IMR-90 (cell line): ENCODE results near the gene TMEM129. TPM values are rescaled to one million over a fixed set of nuclear protein-coding genes. Genes with fewer than 3 reads are reported as not detected.

ENCODE experiments used
- ATAC-seq: fragments of 200-7000 bp; cut with Tn5 transposase; 2 replicates; pipeline ENCODE4 v1.9.1; 2020; ENCODE audit warnings: low read depth, mild to moderate bottlenecking, moderate library complexity
- BruUV-seq: library from RNA; stranded (reverse); fragments of 400-500 nt; replicated peaks from 2 replicates; lab custom pipeline; 2021; lab: Mats Ljungman, UMichigan
- CTCF ChIA-PET: fragments of 300-600 bp; formaldehyde crosslinking; extraction: SDS; loops from one replicate; lab custom pipeline; 2021; ENCODE audit warnings: antibody characterized with exemption; lab: Yijun Ruan, JAX
- POLR2A ChIA-PET: fragments of 300-600 bp; sonication (Branson Sonifier 250); formaldehyde crosslinking; loops from one replicate; lab custom pipeline; 2022; ENCODE audit warnings: antibody characterized with exemption; ENCODE audit not compliant: unreplicated experiment; lab: Charles Lee
- DNase-seq: peaks from one replicate; pipeline ENCODE4 v3.0.0; 2013
- H2AFZ ChIP-seq: replicated peaks from 2 replicates; pipeline ENCODE3; 2013; ENCODE audit warnings: low read length, mild to moderate bottlenecking; ENCODE audit not compliant: poor library complexity
- H2AK5ac ChIP-seq: 2 replicates; pipeline ENCODE4 v1.6.1; 2013; ENCODE audit warnings: low read depth, low read length, inconsistent platforms
- H2AK9ac ChIP-seq: replicated peaks from 2 replicates; pipeline ENCODE3; 2013; ENCODE audit warnings: mild to moderate bottlenecking, low read depth, low read length, moderate library complexity; ENCODE audit not compliant: poor library complexity
- H2BK120ac ChIP-seq: 2 replicates; pipeline ENCODE4 v1.6.1; 2013; ENCODE audit warnings: low read depth, low read length, inconsistent platforms
- H2BK15ac ChIP-seq: 3 replicates; pipeline ENCODE4 v1.6.1; 2013; ENCODE audit warnings: low read depth, low read length, inconsistent platforms
- H2BK20ac ChIP-seq: 2 replicates; pipeline ENCODE4 v1.6.1; 2013; ENCODE audit warnings: low read depth, mild to moderate bottlenecking, inconsistent platforms, low read length, moderate library complexity
- H2BK5ac ChIP-seq: 2 replicates; pipeline ENCODE4 v1.6.1; 2013; ENCODE audit warnings: mild to moderate bottlenecking, low read depth, low read length, inconsistent platforms; ENCODE audit not compliant: poor library complexity, severe bottlenecking
- H3K14ac ChIP-seq: replicated peaks from 2 replicates; pipeline ENCODE4 v1.6.1; 2013; ENCODE audit warnings: low read depth, low read length, inconsistent platforms
- H3K18ac ChIP-seq: 2 replicates; pipeline ENCODE4 v1.6.1; 2013; ENCODE audit warnings: low read depth, low read length, control low read depth
- H3K23ac ChIP-seq: 2 replicates; pipeline ENCODE4 v1.6.1; 2013; ENCODE audit warnings: low read depth, low read length, inconsistent platforms
- H3K27ac ChIP-seq: 2 replicates; pipeline ENCODE4 v1.5.1; 2013; ENCODE audit warnings: mild to moderate bottlenecking, control low read depth, low read length; ENCODE audit not compliant: insufficient read depth
- H3K27me3 ChIP-seq: 2 replicates; pipeline ENCODE4 v1.6.1; 2013; ENCODE audit warnings: low read length; ENCODE audit not compliant: control insufficient read depth, insufficient read depth
- H3K36me3 ChIP-seq: 2 replicates; pipeline ENCODE4 v1.6.1; 2013; ENCODE audit warnings: low read length, mixed read lengths; ENCODE audit not compliant: control insufficient read depth, insufficient read depth
- H3K4ac ChIP-seq: 2 replicates; pipeline ENCODE4 v1.6.1; 2013; ENCODE audit warnings: low read depth, low read length, inconsistent platforms
- H3K4me1 ChIP-seq: 2 replicates; pipeline ENCODE4 v1.6.1; 2013; ENCODE audit warnings: low read length, mixed read lengths; ENCODE audit not compliant: control insufficient read depth, insufficient read depth
- H3K4me2 ChIP-seq: 2 replicates; pipeline ENCODE4 v1.6.1; 2013; ENCODE audit warnings: low read depth, mild to moderate bottlenecking, control low read depth, low read length, moderate library complexity
- H3K4me3 ChIP-seq: 2 replicates; pipeline ENCODE4 v1.5.1; 2013; ENCODE audit warnings: low read depth, mild to moderate bottlenecking, control low read depth, low read length, moderate library complexity; ENCODE audit not compliant: insufficient read depth
- H3K56ac ChIP-seq: 2 replicates; pipeline ENCODE4 v1.6.1; 2013; ENCODE audit warnings: low read length, inconsistent platforms; ENCODE audit not compliant: insufficient read depth; ENCODE audit errors: extremely low read depth
- H3K79me1 ChIP-seq, 2 experiments: 2 replicates each; pipeline ENCODE4 v1.6.1; 2013; ENCODE audit warnings: low read length in 2 of 2, inconsistent platforms in 1 of 2, low read depth in 1 of 2
- H3K9ac ChIP-seq: 2 replicates; pipeline ENCODE4 v1.6.1; 2013; ENCODE audit warnings: low read depth, low read length, control low read depth
- H3K9me1 ChIP-seq: 2 replicates; pipeline ENCODE4 v1.6.1; 2013; ENCODE audit warnings: low read length, inconsistent platforms; ENCODE audit not compliant: insufficient read depth
- H3K9me3 ChIP-seq: 2 replicates; pipeline ENCODE4 v1.6.1; 2013; ENCODE audit warnings: low read length; ENCODE audit not compliant: control insufficient read depth, insufficient read depth
- H4K20me1 ChIP-seq: 2 replicates; pipeline ENCODE4 v1.6.1; 2013; ENCODE audit warnings: low read length, inconsistent platforms; ENCODE audit not compliant: insufficient read depth
- H4K5ac ChIP-seq: 2 replicates; pipeline ENCODE4 v1.6.1; 2013; ENCODE audit warnings: mild to moderate bottlenecking, low read depth, low read length, control low read depth
- H4K8ac ChIP-seq, 2 experiments: 2 replicates each; pipeline ENCODE4 v1.6.1; 2013; ENCODE audit warnings: low read depth in 2 of 2, low read length in 2 of 2, control low read depth in 1 of 2, inconsistent platforms in 1 of 2
- H4K91ac ChIP-seq: 2 replicates; pipeline ENCODE4 v1.6.1; 2013; ENCODE audit warnings: low read depth, low read length, inconsistent platforms; ENCODE audit not compliant: insufficient read depth
- CHD1 ChIP-seq: IDR thresholded peaks from 2 replicates; pipeline ENCODE4 v1.6.1; 2012; ENCODE audit warnings: low read depth, low read length, improper control_type of control experiment
- MXI1 ChIP-seq: IDR thresholded peaks from 2 replicates; pipeline ENCODE4 v1.6.1; 2012; ENCODE audit warnings: low read depth, mild to moderate bottlenecking, low read length, moderate library complexity, borderline replicate concordance
- WGBS, 2 experiments: methylation state at CpG; one replicate each; pipeline versions ENCODE4 v1.1.5 to v1.1.7; 2013; ENCODE audit warnings: missing lambda C conversion rate in 2 of 2; ENCODE audit not compliant: insufficient read length in 1 of 2; ENCODE audit errors: extremely low coverage in 2 of 2; 5-methylcytosine and 5-hydroxymethylcytosine counted together
- dilution Hi-C: fragments of 300-500 bp; cut with HindIII; formaldehyde crosslinking; loops from one replicate; pipeline ENCODE4 v1.14.3; 2018; ENCODE audit warnings: low sequenced_read_pairs; ENCODE audit not compliant: unreplicated experiment
- in situ Hi-C: fragments of 300-500 bp; cut with MboI; formaldehyde crosslinking; loops from 3 replicates; pipeline ENCODE4 v1.14.3; 2019; ENCODE audit warnings: low sequenced_read_pairs, inconsistent platforms, mixed read lengths
- intact Hi-C: fragments of 100-400 bp; cut with micrococcal nuclease; formaldehyde crosslinking; loops from 2 replicates; pipeline ENCODE4 v1.10.0; 2022
- polyA plus RNA-seq, 3 experiments: library from polyadenylated mRNA; depleted of rRNA; stranded (reverse); fragments of >200 nt; gene quantifications; 2 replicates each; pipeline ENCODE4 v1.2.3, GENCODE V29; 2012; ENCODE audit warnings: low replicate concordance in 1 of 3
- total RNA-seq: library from RNA; depleted of rRNA; stranded (reverse); fragments of >200 nt; gene quantifications from 2 replicates; pipeline ENCODE4 v1.2.3, GENCODE V29; 2012
- TF ChIP-seq, protein P1 (sequence below): fragments of 150-350 bp; IDR thresholded peaks from 2 replicates; pipeline ENCODE4 v1.6.1; 2016; ENCODE audit warnings: low read depth, mild to moderate bottlenecking, low read length, moderate library complexity, borderline replicate concordance

TMEM129 gene
- total and polyA plus RNA-seq, 2 of the 4 experiments (the other 2 are of a cell fraction), result 6.6 to 26.6 TPM

DNA sequence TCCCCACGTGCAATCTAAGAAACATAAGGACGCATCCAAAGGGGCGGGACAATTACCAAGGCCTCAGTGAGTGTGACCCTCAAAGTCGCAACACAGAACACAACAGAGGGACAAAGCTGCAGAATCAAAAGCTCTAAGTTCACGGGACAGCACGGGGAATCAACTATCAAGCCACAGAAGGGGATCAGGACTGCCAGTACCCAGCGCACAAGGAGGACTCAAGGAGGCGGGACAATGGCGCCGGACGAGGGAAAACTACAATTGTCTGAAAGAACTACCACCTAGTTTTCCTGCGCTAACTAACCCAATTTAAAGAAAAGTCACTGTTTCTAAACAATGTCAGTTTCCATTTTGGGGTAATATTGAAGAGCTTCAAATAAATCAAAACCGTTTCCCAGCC lies 38.3 kb downstream of the TMEM129 start:
- Histone ChIP-seq H3K9me1 (peaks cover 4% of the 10 kb centered on the region; the same call in 1 of the 2 replicates), H3K4me2 (peak overlapping the region; percentile 85), H4K91ac (no peak overlapping the region), H4K5ac (no peak overlapping the region), H2AFZ (peak overlapping the region; percentile 69), H3K9me3 (no peaks in the 10 kb centered on the region), H2AK5ac (peak overlapping the region; percentile 33; the same call in 1 of the 2 replicates), H3K4me3 (peak overlapping the region; percentile 83; the same call in 1 of the 2 replicates), H3K18ac (no peak overlapping the region), H2AK9ac (peak overlapping the region; percentile 74), H4K8ac (peak overlapping the region in 1 of 2 experiments; percentile 4; a peak in 1 of 4 replicates), H3K79me1 (peaks cover 0 to 7% of the 10 kb centered on the region in 2 experiments; a peak in 2 of 4 replicates), H2BK15ac (no peak overlapping the region), H2BK120ac (no peak overlapping the region), H4K20me1 (peaks cover 5% of the 10 kb centered on the region), H3K4me1 (peaks cover 6% of the 10 kb centered on the region; the same call in 1 of the 2 replicates), H3K27me3 (no peaks in the 10 kb centered on the region), H3K4ac (peak overlapping the region; percentile 62), H2BK20ac (peak overlapping the region; percentile 29; the same call in 1 of the 2 replicates), H3K9ac (peak overlapping the region; percentile 54), H3K23ac (peak overlapping the region; percentile 55; the same call in 1 of the 2 replicates), H3K14ac (peak overlapping the region; percentile 49), H3K36me3 (no peaks in the 10 kb centered on the region), H2BK5ac (peak overlapping the region; percentile 16), H3K27ac (peak overlapping the region; percentile 56), H3K56ac (no peak overlapping the region)
- in situ Hi-C loops (no loop called here), dilution Hi-C loops (no loop called here), intact Hi-C loops (no loop called here)
- DNase-seq (no peak), ATAC-seq (no peak)
- no peak for TF ChIP-seq CHD1
- no peak for TF ChIP-seq MXI1
- TF ChIP-seq, protein P1, sequence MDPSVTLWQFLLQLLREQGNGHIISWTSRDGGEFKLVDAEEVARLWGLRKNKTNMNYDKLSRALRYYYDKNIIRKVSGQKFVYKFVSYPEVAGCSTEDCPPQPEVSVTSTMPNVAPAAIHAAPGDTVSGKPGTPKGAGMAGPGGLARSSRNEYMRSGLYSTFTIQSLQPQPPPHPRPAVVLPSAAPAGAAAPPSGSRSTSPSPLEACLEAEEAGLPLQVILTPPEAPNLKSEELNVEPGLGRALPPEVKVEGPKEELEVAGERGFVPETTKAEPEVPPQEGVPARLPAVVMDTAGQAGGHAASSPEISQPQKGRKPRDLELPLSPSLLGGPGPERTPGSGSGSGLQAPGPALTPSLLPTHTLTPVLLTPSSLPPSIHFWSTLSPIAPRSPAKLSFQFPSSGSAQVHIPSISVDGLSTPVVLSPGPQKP, result no peak
- 85% methylated on average over 4 of the region's 13 CpGs; no CpG with 5 or more reads in 1 of the 2 experiments for WGBS, 2 experiments
- no TSS peak for BruUV-seq
- POLR2A ChIA-PET, result no interaction called here
- CTCF ChIA-PET, result no interaction called here
